AG09309 (cell line): ENCODE results near the gene RABGAP1L.

Source experiments
- DNase-seq: peaks from one replicate; pipeline ENCODE4 v3.0.0-alpha.2; 2010; ENCODE audit warnings: low read depth
- H3K4me3 ChIP-seq: 2 replicates; pipeline ENCODE4 v1.5.1; 2011; ENCODE audit warnings: mild to moderate bottlenecking, low read depth, low read length, moderate library complexity; ENCODE audit not compliant: control insufficient read depth
- TF ChIP-seq, protein P1 (sequence below): IDR thresholded peaks from 2 replicates; pipeline ENCODE4 v1.5.1; 2011; ENCODE audit warnings: mild to moderate bottlenecking, low read depth, low read length, inconsistent platforms; ENCODE audit not compliant: insufficient read depth, control insufficient read depth; ENCODE audit errors: missing control alignments

Gene RABGAP1L

DNA sequence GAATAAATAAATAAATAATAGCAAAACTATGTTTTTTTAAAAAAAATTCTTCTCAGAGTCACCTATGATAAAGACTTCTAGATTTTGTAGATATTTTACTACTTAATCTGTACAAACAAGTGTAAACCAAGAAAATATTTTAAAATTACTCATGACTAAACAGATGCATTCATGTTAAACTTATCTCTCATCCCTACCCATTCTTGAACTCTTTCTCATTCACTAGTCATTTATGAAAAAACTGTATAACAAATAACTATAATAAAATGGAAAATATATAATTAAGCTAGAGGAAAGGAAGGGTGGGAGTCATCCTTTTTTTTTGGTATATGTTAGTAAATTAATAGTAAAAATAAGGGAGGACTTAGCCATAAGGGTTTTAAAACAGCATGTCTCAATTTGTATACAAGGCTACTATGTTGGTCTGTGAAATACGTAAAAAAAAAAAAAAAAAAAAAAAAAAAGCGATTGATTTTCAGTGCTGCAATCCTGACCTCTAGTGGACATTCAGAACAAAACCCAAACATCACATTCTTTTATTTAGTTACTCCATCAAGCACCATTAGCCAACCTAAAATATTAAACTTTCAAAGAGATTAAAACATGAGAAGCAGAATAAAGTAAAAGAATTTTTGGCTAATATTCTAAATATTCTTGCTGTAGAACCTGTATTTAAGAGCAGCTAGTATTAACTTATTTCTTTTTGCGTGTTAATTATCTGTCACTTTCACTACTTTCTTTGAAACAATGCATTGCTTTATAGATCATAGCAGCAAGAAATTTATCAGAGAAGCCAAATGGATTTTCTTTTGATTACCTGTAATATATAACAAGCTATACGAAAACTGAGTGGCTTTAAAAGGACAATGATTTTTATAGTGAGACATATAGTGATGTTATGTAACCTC is 584.6 kb downstream of the RABGAP1L start:
- no peak overlapping the region for H3K4me3 ChIP-seq
- peak; percentile 25 for DNase-seq
- TF ChIP-seq, protein P1, sequence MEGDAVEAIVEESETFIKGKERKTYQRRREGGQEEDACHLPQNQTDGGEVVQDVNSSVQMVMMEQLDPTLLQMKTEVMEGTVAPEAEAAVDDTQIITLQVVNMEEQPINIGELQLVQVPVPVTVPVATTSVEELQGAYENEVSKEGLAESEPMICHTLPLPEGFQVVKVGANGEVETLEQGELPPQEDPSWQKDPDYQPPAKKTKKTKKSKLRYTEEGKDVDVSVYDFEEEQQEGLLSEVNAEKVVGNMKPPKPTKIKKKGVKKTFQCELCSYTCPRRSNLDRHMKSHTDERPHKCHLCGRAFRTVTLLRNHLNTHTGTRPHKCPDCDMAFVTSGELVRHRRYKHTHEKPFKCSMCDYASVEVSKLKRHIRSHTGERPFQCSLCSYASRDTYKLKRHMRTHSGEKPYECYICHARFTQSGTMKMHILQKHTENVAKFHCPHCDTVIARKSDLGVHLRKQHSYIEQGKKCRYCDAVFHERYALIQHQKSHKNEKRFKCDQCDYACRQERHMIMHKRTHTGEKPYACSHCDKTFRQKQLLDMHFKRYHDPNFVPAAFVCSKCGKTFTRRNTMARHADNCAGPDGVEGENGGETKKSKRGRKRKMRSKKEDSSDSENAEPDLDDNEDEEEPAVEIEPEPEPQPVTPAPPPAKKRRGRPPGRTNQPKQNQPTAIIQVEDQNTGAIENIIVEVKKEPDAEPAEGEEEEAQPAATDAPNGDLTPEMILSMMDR: peak; percentile 56

DNA sequence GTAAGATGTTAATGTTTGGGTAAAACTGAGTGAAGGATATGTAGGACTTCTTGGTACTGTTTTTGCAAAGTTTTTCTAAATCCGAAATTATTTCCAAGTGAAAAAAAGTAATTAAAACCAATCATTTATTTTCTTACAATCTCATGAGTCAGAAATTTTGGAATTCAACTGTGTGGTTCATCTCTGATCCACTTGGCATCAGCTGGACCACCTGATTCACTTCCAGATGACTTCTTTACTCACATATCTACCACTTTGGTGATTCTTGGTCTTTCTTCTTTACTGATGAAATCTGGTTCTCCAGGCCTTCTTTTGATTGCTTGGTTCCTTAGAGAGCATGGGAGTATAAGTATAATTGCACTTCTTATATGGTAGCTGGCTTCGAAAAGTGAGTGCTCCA is 585.6 kb downstream of the RABGAP1L start:
- TF ChIP-seq, protein P1: no peak
- H3K4me3 ChIP-seq: no peak overlapping the region
- no peak for DNase-seq

DNA sequence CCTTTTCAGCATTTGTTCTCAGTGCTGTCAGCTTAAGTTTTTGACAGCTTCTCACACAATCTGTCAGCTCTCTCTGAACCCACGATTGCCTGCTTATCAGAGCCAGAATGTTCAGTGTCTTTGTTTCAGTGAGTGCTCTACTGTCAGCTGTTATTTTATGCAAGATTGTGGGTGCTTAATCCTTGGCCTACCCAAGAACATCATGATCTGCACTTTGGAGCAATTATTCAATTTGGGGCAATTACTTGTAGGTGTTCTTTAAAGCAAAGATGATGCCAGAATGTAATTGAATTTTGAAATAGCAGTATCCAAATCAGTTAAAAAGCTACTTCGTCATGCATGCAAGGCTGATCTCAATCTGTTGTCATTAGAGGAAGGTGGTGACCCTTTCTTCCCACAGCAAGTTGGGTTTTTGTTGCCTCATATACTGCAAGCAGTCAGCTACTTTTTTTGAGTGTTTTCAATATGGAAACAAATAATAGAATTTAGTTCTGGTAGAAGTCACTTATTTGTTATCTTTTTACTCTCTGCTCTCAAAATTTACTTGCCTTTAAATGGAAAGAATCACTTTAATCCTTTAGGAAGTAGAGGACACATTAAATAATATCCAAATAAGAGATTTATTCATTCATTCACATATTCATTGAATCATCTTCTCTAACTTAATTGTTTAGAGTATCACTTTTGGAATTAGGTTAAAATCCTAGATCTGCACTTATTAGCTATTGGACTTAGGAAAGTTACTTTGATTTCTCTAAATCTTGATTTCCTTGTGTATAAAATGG is 586.9 kb downstream of the RABGAP1L start:
- H3K4me3 ChIP-seq: no peak overlapping the region
- TF ChIP-seq, protein P1: no peak
- DNase-seq: no peak

DNA sequence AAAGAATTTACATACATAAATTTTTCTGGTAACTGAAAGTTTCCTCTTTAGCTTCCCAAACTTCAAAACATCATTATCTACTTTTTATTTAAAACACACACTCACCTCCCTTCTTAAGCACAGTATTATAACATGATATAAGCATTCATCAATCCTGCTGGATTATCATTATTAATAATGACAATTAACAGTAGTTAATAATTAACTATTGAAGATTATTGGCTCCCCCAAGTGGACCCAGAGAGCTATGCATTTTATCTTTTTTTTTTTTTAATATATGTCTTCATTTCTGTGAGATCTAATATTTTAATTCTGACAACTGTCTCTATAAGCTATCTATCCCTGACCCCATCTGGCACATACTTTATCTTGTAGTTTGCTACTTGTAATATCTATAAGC is 588.3 kb downstream of the RABGAP1L start:
- DNase-seq: no peak
- TF ChIP-seq, protein P1: no peak

DNA sequence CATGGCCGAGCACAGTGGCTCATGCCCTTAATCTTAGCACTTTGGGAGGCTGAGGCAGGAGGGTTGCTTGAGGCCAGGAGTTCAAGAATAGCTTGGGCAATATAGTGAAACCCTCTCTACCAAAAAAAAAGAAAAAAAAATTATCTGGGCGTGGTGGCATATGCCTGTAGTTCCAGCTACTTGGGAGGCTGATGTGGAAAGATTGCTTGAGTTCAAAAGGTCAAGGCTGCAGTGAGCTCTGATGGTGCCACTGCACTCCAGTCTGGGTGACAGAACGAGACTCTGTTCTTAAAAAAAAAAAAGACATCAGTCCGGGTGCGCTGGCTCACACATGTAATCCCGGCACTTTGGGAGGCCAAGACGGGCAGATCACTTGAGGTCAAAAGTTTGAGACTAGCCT is 589.3 kb downstream of the RABGAP1L start:
- no peak for DNase-seq
- no peak overlapping the region for H3K4me3 ChIP-seq
- TF ChIP-seq, protein P1: no peak

More for the DNA sequence above, 588.3 kb downstream of the RABGAP1L start:
- H3K4me3 ChIP-seq: no peak overlapping the region

DNA sequence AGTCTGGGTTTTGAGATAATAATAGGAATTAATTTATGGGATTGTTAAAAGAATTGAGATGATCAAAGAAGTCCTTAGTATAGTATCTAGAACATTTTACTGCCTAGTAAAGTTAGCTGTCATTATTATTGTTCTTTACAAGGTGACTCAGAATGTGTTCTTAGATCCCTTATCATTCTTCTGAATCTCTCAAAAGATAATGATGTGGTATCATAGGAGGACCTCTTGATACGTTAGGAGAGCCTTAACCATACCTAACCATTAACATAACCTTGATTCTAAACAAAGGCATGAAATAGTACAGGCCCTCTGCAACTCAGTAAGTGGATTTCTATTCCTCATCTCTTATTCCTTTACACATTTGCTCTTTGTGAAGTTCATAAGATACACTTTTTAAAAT is 593.8 kb downstream of the RABGAP1L start:
- TF ChIP-seq, protein P1: no peak
- DNase-seq: no peak
- H3K4me3 ChIP-seq: no peak overlapping the region
